ENCODE data around the gene AGTPBP1. TPM values are rescaled to one million over a fixed set of nuclear protein-coding genes. Genes with fewer than 3 reads are reported as not detected.

The AGTPBP1 gene
- total RNA-seq, 1 donor from 2014 or later, result 27.8 TPM

DNA sequence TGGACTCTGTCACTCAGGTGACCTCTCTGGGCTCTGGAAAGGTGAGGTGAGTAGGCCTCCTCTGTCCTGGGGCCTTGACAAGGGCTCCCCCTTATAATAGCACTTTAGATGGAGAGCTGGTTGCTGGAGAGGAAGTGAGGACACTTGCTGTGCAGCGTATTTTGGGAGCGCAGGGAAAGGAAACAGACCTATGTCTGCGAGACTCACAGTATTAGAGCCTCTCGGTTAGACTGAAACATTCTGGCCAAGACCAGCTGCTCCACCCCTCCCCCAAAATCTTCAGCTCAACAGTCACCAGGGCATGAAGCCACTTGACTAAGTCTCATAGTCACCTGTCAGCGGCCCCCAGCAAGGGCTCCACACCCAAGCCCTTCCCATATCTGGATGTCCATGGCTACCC is 213.6 kb downstream of the AGTPBP1 start:
- peaks cover 22% of the 10 kb centered on the region for H3K27me3 Mint-ChIP-seq
- H3K4me3 Mint-ChIP-seq, result no peak overlapping the region
- intact Hi-C loops (cut with micrococcal nuclease), result no loop called here

DNA sequence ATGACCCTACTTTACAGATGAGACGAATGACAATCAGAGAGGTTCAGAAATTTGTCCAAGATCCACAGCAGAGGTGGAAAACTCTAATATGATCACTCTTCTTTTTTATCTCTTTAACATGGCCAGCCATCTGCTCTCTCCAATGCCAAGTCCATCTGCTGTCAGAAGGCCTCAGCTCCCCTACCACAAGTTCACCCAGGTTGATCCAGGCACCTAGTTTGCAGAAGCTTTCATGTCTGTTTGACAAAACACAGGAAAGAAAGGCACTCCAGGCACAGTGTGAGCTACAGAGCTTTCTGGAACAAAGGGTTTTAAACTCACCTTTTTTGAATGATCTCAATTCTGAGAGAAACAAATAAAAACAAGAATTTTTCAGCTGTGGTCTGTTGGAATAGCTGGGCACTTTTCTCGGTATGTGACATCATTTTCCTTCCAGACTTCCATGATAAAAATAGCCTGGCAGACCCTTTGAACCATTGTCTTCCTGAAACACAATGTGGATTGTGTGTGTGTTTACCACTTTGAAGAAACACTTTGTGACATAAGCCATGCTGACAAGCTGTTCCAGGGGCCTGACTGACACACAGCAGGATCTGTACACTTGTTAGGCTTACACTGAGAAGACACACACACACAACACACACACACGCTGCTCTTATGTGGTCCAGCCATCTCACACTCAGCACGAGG is 214.3 kb downstream of the AGTPBP1 start:
- Mint-ChIP-seq H3K9me3 (no peaks in the 10 kb centered on the region), H3K4me1 (peaks cover 5% of the 10 kb centered on the region), H3K36me3 (ENCODE audit: low read depth) (no peaks in the 10 kb centered on the region), H3K27me3 (peaks cover 28% of the 10 kb centered on the region), H3K4me3 (no peak overlapping the region), H3K27ac (no peak overlapping the region)
- no peak for DNase-seq
- intact Hi-C loops (cut with micrococcal nuclease), result no loop called here

More for the DNA sequence above, 213.6 kb downstream of the AGTPBP1 start:
- Mint-ChIP-seq H3K4me1 (peaks cover 2% of the 10 kb centered on the region), H3K9me3 (no peaks in the 10 kb centered on the region), H3K36me3 (ENCODE audit: low read depth) (no peaks in the 10 kb centered on the region), H3K27ac (no peak overlapping the region)
- DNase-seq, result no peak

DNA sequence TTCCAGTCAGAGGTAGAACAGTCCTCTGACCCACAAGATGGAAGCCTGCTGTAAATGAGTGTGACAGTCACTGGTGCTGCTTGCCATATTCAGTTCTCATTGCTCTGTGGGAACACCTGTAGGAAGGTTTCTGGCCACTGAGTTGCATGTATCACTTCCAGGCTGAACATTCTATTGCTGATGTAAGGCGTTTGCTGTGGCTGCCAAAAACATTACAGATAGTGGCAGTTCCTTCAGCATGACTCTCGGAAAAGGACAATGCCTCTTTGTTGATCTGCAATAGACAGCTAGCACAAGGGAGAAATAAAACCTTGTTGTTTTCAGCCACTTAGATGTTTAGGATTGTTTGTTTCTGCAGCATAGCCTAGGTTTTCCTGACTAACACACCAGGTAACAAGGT is 217.2 kb downstream of the AGTPBP1 start:
- Mint-ChIP-seq H3K9me3 (no peaks in the 10 kb centered on the region), H3K36me3 (ENCODE audit: low read depth) (no peaks in the 10 kb centered on the region), H3K4me1 (peaks cover 9% of the 10 kb centered on the region), H3K27ac (no peak overlapping the region), H3K4me3 (no peak overlapping the region), H3K27me3 (peaks cover 40% of the 10 kb centered on the region)
- intact Hi-C loops (cut with micrococcal nuclease), result no loop called here
- no peak for DNase-seq

DNA sequence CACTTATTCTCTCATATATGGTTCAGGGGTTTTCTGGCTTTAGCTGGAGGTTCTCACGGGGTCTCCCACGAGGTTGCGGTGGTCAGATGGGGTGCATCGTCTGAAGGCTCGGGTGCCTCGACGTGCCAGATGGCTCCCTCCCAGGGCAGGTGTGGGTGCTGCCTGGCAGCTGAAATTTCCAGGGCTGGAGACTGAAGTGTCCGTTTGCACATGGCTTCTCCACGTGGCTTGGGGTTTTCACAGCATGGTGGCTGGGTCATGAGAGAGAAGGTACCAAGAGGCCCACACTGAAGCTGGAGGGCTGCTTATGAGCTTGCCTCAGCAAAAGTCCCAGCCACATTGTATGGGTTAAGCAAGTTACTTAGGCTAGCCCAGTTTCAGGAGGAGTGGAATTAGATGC is 218.6 kb downstream of the AGTPBP1 start:
- Mint-ChIP-seq H3K27ac (no peak overlapping the region), H3K4me3 (peak overlapping the region; percentile 78), H3K4me1 (peaks cover 9% of the 10 kb centered on the region), H3K27me3 (peaks cover 40% of the 10 kb centered on the region), H3K36me3 (ENCODE audit: low read depth) (no peaks in the 10 kb centered on the region), H3K9me3 (no peaks in the 10 kb centered on the region)
- no peak for DNase-seq
- intact Hi-C loops (cut with micrococcal nuclease), result no loop called here

DNA sequence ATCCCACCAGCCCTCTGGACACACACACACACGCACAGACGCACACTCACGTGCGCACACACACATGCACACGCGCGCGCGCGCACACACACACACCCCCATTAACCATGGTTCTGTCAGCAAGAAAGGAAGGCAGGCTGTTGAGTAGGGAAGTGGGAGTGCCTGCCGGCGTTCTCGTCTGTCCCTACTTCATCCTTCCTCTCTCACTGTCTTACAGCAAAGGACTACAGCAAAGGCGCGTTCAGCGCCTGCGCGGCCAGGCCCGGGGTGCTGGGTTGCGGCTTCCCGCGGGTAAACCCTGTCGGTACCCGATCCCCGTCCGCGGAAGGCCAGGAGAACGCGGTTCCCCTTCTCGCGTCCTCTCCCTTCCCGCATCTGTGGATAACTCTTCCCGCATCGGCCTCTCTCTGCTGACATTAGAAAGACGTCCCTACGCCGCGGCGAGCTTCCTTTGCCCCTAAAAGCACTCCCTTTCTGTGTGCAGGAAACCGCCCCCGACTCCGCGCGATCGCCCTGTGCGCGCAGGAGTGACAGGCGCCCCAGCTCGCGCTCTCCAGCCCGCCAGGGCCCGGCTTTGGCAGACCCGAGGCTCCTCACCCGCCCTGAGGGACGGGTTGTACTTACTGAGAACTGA is 219.2 kb downstream of the AGTPBP1 start:
- intact Hi-C loops (cut with micrococcal nuclease), result no loop called here
- peaks cover 40% of the 10 kb centered on the region for H3K27me3 Mint-ChIP-seq

DNA sequence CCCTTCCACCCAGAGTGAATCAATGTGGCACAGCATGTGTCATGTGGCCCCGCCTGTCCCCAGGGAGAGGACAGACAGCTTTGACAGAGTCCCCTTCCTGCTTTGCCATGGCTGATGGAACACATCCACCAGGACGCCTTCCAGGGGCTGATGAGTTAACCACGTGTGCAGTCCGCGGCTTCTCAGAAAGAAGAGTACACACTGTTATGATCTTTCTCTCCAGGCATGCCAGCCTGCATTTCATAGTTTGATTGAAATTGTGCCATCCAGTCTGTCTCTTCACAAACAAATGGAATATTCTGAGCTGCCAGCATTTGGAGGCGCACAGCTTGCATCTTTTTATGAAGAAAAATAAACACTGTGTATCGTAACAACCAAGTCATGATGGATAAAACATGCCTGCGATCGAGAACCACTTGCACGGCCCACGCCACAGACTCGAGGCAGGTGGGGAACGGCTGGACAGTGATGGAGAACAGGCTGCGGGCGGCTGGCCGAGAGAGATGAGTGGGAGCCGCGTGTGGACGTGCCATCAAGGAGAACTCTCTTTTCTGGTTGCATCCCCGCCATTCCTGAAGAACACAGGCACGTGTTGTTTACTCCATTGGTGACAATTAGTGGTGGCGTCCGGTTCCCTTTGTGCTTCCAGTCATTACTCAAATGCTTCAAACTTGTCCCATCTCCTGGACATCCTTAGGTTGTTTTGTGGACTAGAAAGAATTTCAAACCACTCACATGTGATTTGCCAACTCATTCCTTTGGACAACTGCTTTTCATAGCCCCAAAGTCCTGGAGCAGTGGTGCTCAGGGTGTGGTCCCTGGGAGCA is 220.2 kb downstream of the AGTPBP1 start:
- DNase-seq, result no peak
- Mint-ChIP-seq H3K36me3 (ENCODE audit: low read depth) (no peaks in the 10 kb centered on the region), H3K4me3 (peak overlapping the region; percentile 78), H3K27ac (no peak overlapping the region), H3K9me3 (no peaks in the 10 kb centered on the region), H3K4me1 (peaks cover 9% of the 10 kb centered on the region), H3K27me3 (peaks cover 42% of the 10 kb centered on the region)
- intact Hi-C loops (cut with micrococcal nuclease), result no loop called here

More for the DNA sequence above, 219.2 kb downstream of the AGTPBP1 start:
- peak overlapping the region; percentile 78 for H3K4me3 Mint-ChIP-seq
- H3K9me3 Mint-ChIP-seq, result no peaks in the 10 kb centered on the region
- peaks cover 9% of the 10 kb centered on the region for H3K4me1 Mint-ChIP-seq
- H3K36me3 Mint-ChIP-seq (ENCODE audit: low read depth), result no peaks in the 10 kb centered on the region
- peak; percentile 73 for DNase-seq
- no peak overlapping the region for H3K27ac Mint-ChIP-seq

DNA sequence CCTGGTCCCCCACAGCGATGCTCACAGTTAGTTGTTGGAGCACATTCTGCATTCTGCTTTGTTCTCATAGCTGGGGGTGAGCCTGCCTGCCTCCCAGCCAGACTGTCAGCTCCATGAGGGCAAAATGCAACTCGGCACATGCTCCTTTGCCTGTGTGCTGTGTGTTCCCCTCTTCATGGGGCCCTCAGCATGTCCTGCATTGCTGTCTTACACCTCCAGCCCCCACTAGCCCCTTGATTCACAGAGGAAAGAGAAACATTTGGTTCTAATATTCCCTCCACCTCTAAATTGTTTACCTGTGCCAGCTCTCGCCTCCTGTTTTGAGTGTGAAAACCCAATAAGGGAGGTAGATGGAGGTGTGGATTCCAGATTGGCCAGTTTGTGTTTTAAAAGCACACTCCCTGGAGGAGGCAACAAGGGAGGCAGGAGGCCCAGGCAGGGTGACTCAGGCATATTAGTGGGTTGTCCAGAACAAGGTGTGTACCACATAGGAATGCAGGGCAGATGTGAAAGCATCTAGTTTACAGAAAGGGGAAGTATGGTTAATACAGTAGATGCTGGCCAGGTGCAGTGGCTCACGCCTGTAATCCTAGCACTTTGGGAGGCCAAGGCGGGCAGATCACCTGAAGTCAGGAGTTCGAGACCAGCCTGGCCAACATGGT is 224.6 kb downstream of the AGTPBP1 start:
- H3K4me3 Mint-ChIP-seq, result no peak overlapping the region
- intact Hi-C loops (cut with micrococcal nuclease), result no loop called here
- H3K4me1 Mint-ChIP-seq, result peaks cover under 1% of the 10 kb centered on the region
- DNase-seq, result no peak
- H3K27me3 Mint-ChIP-seq, result peaks cover 10% of the 10 kb centered on the region
- H3K27ac Mint-ChIP-seq, result no peak overlapping the region
- no peaks in the 10 kb centered on the region for H3K9me3 Mint-ChIP-seq
- H3K36me3 Mint-ChIP-seq (ENCODE audit: low read depth), result no peaks in the 10 kb centered on the region

DNA sequence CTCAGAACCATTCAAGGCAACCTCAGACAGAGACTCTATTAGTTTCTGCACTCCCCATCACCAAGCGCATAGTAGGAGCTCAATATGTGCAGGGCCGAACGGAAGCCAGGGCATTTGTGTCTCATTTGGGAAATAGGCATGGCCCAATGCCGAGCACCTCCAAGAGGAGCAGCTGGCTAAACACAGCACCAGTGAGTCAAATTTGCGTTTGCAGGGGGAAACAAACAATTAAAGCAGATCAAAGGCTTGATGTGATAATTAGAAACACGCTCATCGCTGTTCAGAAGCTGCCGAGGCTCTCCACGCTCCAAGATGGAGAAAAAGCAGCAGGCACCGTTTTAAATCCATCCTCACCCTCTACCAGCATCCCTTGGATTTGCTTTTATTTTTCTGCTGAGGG is 225.3 kb downstream of the AGTPBP1 start:
- intact Hi-C loops (cut with micrococcal nuclease), result no loop called here
- Mint-ChIP-seq H3K4me1 (no peaks in the 10 kb centered on the region), H3K27me3 (peaks cover 5% of the 10 kb centered on the region), H3K4me3 (no peak overlapping the region), H3K9me3 (no peaks in the 10 kb centered on the region), H3K36me3 (ENCODE audit: low read depth) (no peaks in the 10 kb centered on the region), H3K27ac (no peak overlapping the region)
- no peak for DNase-seq

DNA sequence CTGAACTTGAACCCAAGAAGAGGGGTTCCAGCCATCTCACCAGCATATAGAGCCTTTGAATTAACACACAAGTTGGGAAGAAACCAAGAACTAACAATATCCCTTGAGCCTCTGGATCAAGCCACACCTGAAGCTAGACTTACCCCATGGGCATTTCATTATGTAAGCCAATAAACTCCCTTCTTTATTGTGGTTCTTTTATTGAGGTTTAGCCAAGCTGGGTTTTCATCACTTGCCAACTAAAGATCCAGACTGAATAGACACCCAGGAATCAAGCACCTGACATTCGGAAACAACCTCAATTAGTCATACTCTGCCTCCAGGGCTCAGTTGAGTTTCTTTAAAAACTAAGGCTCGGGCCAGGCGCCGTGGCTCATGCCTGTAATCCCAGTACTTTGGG is 226.7 kb downstream of the AGTPBP1 start:
- Mint-ChIP-seq H3K27ac (no peak overlapping the region), H3K9me3 (no peaks in the 10 kb centered on the region), H3K4me3 (no peak overlapping the region), H3K36me3 (ENCODE audit: low read depth) (no peaks in the 10 kb centered on the region), H3K27me3 (peaks cover 2% of the 10 kb centered on the region), H3K4me1 (no peaks in the 10 kb centered on the region)
- intact Hi-C loops (cut with micrococcal nuclease), result no loop called here
- no peak for DNase-seq

DNA sequence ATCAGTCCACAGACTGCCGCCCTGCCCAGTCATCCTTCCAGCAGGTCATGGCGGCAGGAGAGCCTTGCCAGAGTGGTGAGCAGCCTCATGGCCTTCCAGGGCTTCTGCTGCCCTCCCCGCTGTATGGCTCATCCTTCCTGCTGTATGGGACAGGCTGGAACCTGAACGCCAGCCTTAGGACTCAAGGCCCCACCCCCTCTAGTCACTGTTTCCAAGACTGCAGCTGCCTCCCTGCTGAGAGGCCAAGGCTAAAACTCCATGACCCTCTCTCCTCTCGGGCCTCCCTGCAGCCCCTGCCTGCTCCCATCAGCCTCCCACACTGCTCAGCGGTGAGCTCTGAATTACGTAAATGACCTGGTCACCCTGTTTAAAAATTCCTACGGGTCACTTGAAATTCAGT is 227.5 kb downstream of the AGTPBP1 start:
- H3K4me3 Mint-ChIP-seq, result no peak overlapping the region
- no peaks in the 10 kb centered on the region for H3K9me3 Mint-ChIP-seq
- no peaks in the 10 kb centered on the region for H3K36me3 Mint-ChIP-seq (ENCODE audit: low read depth)
- H3K4me1 Mint-ChIP-seq, result no peaks in the 10 kb centered on the region
- no peak overlapping the region for H3K27ac Mint-ChIP-seq
- DNase-seq, result no peak
- intact Hi-C loops (cut with micrococcal nuclease), result no loop called here
- peaks cover 2% of the 10 kb centered on the region for H3K27me3 Mint-ChIP-seq

DNA sequence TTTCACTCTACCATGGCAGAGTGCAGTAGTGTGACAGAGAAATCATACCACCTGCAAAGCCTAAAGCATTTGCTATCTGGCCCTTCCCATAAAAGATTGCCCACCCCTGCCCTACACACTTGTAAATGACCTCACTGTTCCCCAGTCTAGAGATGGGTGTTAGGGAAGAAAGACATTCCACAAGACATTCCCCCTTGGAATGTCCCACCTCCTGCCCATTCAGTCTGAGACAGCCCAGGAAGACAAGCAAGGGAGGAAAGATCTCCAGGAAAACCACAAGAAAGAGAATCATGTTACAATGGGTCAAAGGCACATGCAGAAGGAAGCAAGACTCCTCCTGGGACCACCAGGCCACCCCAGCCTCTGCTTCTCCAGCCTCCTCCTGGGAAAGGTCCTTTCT is 230.0 kb downstream of the AGTPBP1 start:
- intact Hi-C loops (cut with micrococcal nuclease), result no loop called here
- no peak overlapping the region for H3K4me3 Mint-ChIP-seq
- no peak for DNase-seq
- peaks cover 2% of the 10 kb centered on the region for H3K27me3 Mint-ChIP-seq
- H3K4me1 Mint-ChIP-seq, result no peaks in the 10 kb centered on the region
- no peaks in the 10 kb centered on the region for H3K9me3 Mint-ChIP-seq
- no peaks in the 10 kb centered on the region for H3K36me3 Mint-ChIP-seq (ENCODE audit: low read depth)
- no peak overlapping the region for H3K27ac Mint-ChIP-seq

DNA sequence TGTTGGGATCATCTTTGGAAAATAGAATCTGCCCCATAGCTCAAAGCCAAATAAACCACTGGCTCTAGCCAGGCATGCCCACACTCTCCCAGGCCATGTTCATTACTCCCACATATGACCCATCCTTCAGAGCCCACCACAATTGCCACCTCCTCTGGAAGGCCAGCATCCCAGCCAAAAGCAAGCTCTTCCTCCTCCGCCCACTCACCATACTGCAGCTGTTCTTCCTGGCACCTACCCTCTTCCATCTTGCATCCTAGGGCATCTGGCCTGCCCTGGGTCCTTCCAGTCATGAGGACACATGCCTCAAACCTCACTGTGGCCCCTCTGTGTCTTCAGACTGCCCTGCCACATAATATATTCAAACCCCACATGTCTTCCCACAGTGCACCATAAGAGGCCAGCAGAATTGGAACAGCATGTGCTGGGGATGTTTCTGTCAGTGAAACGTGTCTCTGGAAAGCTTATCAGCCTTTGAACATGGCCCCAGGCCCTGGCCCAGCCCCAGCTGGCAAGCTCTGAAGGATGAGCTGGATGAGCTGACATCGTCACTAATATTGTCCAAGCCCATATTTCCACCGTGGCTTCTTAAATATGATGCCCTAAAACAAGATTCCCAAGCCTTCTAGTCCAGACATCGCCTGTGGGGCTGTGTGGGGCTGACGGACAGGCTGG is 230.8 kb downstream of the AGTPBP1 start:
- H3K27ac Mint-ChIP-seq, result no peak overlapping the region
- DNase-seq, result no peak
- no peaks in the 10 kb centered on the region for H3K9me3 Mint-ChIP-seq
- H3K4me3 Mint-ChIP-seq, result no peak overlapping the region
- no peaks in the 10 kb centered on the region for H3K4me1 Mint-ChIP-seq
- H3K36me3 Mint-ChIP-seq (ENCODE audit: low read depth), result no peaks in the 10 kb centered on the region
- intact Hi-C loops (cut with micrococcal nuclease), result no loop called here
- H3K27me3 Mint-ChIP-seq, result peaks cover 2% of the 10 kb centered on the region

DNA sequence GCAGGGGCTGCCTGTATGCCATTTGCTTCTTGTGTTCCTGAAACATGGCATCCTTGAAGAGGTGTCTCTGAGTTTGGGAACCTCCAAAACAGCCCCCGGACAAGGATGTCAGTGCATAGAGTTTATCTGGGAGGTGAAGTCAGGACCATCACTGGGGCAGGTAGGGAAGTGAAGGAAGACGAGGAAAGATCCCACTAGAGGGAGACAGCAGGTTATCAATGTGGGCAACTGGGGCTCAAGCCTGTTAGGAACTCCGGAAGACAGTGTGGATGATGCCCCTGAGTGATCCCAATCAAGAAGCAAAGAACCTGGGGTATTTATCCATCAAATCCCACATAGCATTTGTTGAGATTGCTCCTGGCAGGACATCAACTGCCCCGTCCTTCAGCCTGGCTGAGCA is 233.1 kb downstream of the AGTPBP1 start:
- Mint-ChIP-seq H3K4me1 (no peaks in the 10 kb centered on the region), H3K27ac (no peak overlapping the region), H3K4me3 (no peak overlapping the region), H3K27me3 (peaks cover 2% of the 10 kb centered on the region), H3K9me3 (no peaks in the 10 kb centered on the region), H3K36me3 (ENCODE audit: low read depth) (no peaks in the 10 kb centered on the region)
- DNase-seq, result no peak
- intact Hi-C loops (cut with micrococcal nuclease), result no loop called here
